Stimulated activated CD4-positive, alpha-beta T cell treated with anti-CD3 and anti-CD28 coated beads, Interleukin-1b, Interleukin-23, amount 100 ng/mL, for 24 hours (primary cell): ENCODE measurements around the gene PPARGC1A.

Source experiments
- DNase-seq, 4 experiments: peaks; one replicate each; pipeline ENCODE4 v3.0.0-alpha.2; 2020; ENCODE audit warnings: low read depth in 4 of 4, low spot score in 1 of 4

PPARGC1A gene

GRCh38 chr4:23881674-23882337 is 8.0 kb downstream of the PPARGC1A start:
- DNase-seq: no peak

DNA sequence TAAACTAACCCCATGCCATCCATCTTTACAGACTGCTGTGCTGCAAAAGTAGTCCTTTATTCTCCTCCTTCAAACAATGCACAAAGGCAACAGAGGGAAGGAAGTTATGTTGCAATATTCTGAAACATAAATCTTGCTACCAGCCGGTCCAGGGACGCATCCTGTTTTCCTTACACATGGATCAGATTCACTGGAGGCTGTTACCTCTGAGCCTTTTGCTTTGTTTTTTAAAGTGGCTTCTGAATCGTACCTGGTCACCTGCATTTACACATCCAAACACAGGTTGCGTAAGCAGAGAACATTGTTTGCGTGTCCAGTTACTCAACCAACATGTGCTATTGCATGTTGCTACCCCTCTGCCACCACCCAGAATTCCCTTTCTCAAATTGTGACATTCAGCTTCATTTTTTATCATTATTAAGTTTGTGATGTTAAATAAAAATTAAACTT is 8.8 kb downstream of the PPARGC1A start:
- DNase-seq: no peak

- DNase-seq: no peak
These were observed 10.7 kb downstream of the PPARGC1A start for GRCh38 chr4:23878912-23879732.

DNA sequence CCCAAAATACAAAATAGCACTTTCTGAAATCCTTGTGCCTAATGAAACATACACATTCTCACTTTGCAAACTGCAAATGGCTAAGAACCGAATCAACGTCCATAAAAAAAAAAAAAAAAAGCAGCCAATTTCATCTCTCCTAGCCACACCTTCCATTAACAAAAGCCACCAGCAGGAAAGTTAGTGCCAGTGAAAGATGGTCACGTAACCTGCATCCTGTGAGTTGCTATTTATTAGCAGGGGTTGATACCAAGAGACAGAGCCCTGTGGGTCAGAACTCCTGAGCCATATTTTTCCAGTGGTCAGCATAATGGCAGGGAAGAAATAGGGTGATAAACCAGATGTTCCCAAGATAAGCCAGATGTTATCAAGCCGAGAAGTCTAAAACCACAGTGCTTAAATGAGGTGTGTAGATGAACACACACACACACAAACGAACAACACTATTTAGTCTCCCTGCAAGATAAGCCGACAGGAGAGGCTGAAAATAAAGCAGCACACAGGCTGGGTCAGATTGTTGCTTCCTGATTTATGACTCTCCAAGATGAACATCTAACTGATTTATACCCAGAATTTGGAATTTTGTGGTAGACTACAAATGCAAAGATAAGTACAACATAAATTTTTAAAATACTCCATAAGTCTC is 11.5 kb downstream of the PPARGC1A start:
- DNase-seq: no peak

- DNase-seq: no peak
These were observed 12.1 kb downstream of the PPARGC1A start for GRCh38 chr4:23877758-23878229.

- no peak for DNase-seq
These were observed 13.3 kb downstream of the PPARGC1A start for GRCh38 chr4:23876418-23877089.

DNA sequence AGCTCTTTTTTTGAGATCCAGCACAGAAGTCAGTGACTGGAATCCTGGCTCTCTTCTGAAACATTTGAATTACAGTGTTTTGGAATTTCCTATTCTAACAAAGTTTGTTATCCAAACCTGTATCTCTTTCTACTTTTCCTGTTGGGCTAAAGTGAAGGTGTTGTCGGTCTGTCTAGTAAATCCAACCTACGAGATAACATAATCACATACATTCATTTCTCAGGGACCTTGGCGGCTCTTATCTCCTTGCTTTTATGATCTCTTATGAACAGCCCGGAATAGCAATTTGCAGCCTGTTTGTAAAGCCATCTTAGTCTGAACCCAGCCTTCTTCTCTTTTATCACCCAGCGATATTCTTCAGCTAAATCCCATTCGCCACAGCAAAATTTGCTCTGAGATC is 14.5 kb downstream of the PPARGC1A start:
- no peak for DNase-seq

- DNase-seq: no peak
These were observed 15.3 kb downstream of the PPARGC1A start for GRCh38 chr4:23874536-23874901.

GRCh38 chr4:23873717-23874535 is 15.9 kb downstream of the PPARGC1A start:
- no peak for DNase-seq

DNA sequence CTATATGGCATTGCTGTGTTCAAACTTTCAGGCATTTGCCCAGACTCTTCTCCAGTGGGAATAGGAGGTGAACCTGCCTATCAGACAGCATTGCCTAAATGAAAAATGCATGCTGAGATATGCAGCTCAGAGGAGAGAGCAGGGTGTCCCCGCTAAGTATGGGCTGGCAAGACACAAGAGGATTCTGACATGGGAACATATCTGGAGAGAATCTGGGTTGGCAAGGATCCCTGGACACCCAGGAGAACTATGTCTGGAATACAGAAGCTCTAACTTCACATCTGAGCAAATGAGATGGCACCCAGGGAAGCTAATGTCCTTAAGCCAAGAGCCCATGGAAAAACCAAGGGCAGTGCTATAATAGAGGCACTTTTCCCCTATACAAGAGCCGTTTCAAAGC is 18.4 kb downstream of the PPARGC1A start:
- DNase-seq: no peak

DNA sequence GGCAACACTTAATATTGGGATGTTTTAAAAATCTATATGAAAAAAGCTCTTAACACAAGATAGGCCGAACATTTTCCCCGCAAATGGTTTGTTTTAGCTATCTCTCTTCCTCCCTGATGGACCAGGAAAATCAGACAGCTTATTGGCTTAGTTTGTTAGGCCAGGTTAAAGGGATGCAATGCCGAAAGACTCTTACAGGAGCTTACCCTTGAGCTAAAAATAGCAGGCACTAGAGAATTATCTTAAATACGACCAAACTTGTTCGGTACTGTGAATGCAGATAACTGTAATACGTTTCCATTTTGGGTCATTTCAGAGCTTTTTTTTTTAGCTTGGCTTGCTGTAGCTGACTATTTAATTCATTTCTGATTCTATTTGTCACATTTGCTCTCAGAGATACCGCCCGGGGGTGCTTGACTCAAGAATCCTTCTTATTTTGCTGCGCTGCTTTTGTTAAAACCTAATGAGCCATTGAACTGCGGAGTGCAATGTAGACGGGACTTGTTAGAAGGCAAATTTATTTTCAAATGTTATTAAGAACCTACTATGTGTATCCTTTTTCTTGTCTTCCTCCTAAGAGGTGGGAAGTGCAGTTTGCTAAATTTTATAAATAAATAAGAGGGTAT is 23.3 kb downstream of the PPARGC1A start:
- no peak for DNase-seq

GRCh38 chr4:23861897-23862296 is 27.9 kb downstream of the PPARGC1A start:
- no peak for DNase-seq

- DNase-seq: no peak
These were observed 28.9 kb downstream of the PPARGC1A start for GRCh38 chr4:23860919-23861318.

GRCh38 chr4:23857367-23857959 is 32.4 kb downstream of the PPARGC1A start:
- no peak for DNase-seq

GRCh38 chr4:23856630-23857029 is 33.2 kb downstream of the PPARGC1A start:
- DNase-seq: no peak

GRCh38 chr4:23855912-23856605 is 33.8 kb downstream of the PPARGC1A start:
- DNase-seq: no peak

GRCh38 chr4:23853986-23854660 is 35.7 kb downstream of the PPARGC1A start:
- no peak for DNase-seq

GRCh38 chr4:23851464-23851863 is 38.4 kb downstream of the PPARGC1A start:
- DNase-seq: no peak

DNA sequence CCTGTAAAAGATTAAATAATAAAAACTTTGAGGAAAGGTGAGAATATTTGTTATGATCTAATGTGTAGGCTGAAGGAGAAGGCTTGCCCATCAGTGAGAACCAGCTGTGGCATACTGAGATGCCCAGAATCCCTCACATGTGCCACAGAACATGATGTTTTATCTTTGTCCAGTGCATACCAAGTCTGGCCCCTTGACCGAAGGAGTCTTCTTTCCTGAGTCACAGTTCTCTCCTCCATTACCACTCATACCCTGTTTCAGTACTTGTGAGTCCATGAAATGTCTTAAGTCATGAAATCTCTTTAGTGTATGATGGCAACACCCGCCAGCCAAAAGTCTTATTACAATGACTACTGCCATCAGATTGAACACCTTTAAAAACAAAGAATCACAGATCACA is 42.7 kb downstream of the PPARGC1A start:
- no peak for DNase-seq
